Measurements from ENCODE around the gene IRF7.
A peak's percentile ranks its signal among the peaks of the same experiment; 100 is the strongest.

The IRF7 gene

DNA sequence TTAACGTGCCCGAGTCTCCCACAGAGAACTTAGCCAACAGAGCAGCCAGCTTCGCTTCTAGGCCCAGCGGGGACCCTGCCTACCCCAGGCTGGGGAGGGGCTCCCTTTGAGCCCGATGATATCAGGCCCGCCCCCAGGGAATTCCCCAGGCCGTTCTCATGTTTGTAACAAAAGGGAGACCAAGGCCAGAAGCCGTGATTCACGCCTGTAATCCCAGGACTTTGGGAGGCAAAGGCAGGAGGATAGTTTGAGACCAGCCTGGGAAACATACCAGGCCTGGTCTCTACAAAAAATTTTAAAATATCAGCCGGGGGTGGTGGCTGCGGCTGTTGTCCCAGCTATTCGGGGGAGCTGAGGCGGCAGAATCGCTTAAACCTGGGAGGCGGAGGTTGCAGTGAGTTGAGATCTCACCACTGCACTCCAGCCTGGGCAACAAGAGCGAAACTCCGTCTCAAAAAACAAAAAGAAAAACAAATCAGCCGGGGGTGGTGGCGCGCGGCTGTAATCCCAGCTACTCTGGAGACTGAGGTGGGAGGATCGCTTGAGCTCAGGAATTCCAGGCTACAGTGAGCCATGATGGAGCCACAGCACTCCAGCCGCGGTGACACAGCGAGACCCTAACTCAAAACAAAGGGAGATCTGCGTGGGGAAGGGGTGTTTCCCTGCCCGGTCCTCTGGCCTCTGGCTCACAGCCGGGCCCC is 23.0 kb upstream of the IRF7 start:
- H3K36me3 ChIP-seq (ENCODE audit: insufficient read depth, low read depth, low read length), result no peaks in the 10 kb centered on the region
- H3K27ac ChIP-seq (ENCODE audit: low read length), result no peak overlapping the region
- peak overlapping the region; percentile 62 for H3K4me3 ChIP-seq (ENCODE audit: low read length)
- H3K9ac ChIP-seq (ENCODE audit: low read depth, low read length), result peak overlapping the region; percentile 12; the same call in 1 of the 2 replicates
- peaks cover 70% of the 10 kb centered on the region for H3K27me3 ChIP-seq (ENCODE audit: insufficient read depth, low read length)
- peaks cover 4% of the 10 kb centered on the region; the same call in 1 of the 2 replicates for H3K4me1 ChIP-seq (ENCODE audit: insufficient read depth, low read length)
- no peaks in the 10 kb centered on the region for H3K9me3 ChIP-seq (ENCODE audit: insufficient read depth, low read depth, low read length)

- no peaks in the 10 kb centered on the region for H3K9me3 ChIP-seq (ENCODE audit: insufficient read depth, low read depth, low read length)
- H3K27ac ChIP-seq (ENCODE audit: low read length), result no peak overlapping the region
- H3K27me3 ChIP-seq (ENCODE audit: insufficient read depth, low read length), result peaks cover 70% of the 10 kb centered on the region
- H3K9ac ChIP-seq (ENCODE audit: low read depth, low read length), result peak overlapping the region; percentile 25; the same call in 1 of the 2 replicates
- peak overlapping the region; percentile 62 for H3K4me3 ChIP-seq (ENCODE audit: low read length)
- H3K4me1 ChIP-seq (ENCODE audit: insufficient read depth, low read length), result peaks cover 4% of the 10 kb centered on the region; the same call in 1 of the 2 replicates
- H3K36me3 ChIP-seq (ENCODE audit: insufficient read depth, low read depth, low read length), result no peaks in the 10 kb centered on the region
Measured at GRCh38 chr11:637593-638521, 22.1 kb upstream of the IRF7 start.

DNA sequence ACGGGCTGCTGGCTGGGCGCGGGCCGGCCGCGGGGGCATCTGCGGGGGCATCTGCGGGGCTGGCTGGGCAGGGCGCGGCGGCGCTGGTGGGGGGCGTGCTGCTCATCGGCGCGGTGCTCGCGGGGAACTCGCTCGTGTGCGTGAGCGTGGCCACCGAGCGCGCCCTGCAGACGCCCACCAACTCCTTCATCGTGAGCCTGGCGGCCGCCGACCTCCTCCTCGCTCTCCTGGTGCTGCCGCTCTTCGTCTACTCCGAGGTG is 21.5 kb upstream of the IRF7 start:
- no peak overlapping the region for H3K27ac ChIP-seq (ENCODE audit: low read length)
- no peak overlapping the region for H3K9ac ChIP-seq (ENCODE audit: low read depth, low read length)
- peaks cover 70% of the 10 kb centered on the region for H3K27me3 ChIP-seq (ENCODE audit: insufficient read depth, low read length)
- H3K9me3 ChIP-seq (ENCODE audit: insufficient read depth, low read depth, low read length), result no peaks in the 10 kb centered on the region
- peak overlapping the region; percentile 62; the same call in 1 of the 2 replicates for H3K4me3 ChIP-seq (ENCODE audit: low read length)
- H3K4me1 ChIP-seq (ENCODE audit: insufficient read depth, low read length), result peaks cover 4% of the 10 kb centered on the region; the same call in 1 of the 2 replicates
- H3K36me3 ChIP-seq (ENCODE audit: insufficient read depth, low read depth, low read length), result no peaks in the 10 kb centered on the region

DNA sequence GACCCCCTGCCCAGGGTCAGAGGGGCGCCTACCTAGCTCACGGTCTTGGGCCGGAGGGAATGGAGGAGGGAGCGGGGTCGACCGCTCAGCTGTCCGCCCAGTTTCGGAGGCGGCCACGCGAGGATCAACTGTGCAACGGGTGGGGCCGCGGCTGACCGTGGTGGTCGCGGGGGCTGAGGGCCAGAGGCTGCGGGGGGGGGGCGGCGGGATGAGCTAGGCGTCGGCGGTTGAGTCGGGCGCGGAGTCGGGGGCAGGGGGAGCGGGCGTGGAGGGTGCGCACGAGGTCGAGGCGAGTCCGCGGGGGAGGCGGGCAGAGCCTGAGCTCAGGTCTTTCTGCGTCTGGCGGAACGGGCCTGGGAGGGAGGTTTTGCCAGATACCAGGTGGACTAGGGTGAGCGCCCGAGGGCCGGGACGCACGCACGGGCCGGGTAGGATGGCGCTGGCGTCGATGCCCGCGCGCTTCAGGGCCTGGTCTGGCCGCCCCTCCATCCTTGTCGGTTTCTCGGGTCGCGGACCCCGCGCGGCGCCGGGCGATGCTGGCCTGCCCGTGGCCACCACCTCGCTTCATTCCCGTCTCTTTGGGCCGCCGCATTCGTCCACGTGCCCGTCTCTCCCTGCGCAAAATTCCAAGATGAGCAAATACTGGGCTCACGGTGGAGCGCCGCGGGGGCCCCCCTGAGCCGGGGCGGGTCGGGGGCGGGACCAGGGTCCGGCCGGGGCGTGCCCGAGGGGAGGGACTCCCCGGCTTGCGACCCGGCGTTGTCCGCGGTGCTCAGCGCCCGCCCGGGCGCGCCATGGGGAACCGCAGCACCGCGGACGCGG is 21.0 kb upstream of the IRF7 start, which contains the start of gene DRD4:
Gene DRD4, plus strand, starts transcription at position 759 of the 822 bp plus-strand sequence. Its CDS starts 36 bp downstream, at position 795.
- peaks cover 4% of the 10 kb centered on the region; the same call in 1 of the 2 replicates for H3K4me1 ChIP-seq (ENCODE audit: insufficient read depth, low read length)
- peaks cover 70% of the 10 kb centered on the region for H3K27me3 ChIP-seq (ENCODE audit: insufficient read depth, low read length)
- no peaks in the 10 kb centered on the region for H3K9me3 ChIP-seq (ENCODE audit: insufficient read depth, low read depth, low read length)
- no peak within 1 kb of the TSS for H3K27ac ChIP-seq (ENCODE audit: low read length)
- peak within 1 kb of the TSS; percentile 62 for H3K4me3 ChIP-seq (ENCODE audit: low read length)
- H3K9ac ChIP-seq (ENCODE audit: low read depth, low read length), result peak within 1 kb of the TSS; percentile 25; the same call in 1 of the 2 replicates
- no peaks in the 10 kb centered on the region for H3K36me3 ChIP-seq (ENCODE audit: insufficient read depth, low read depth, low read length)

DNA sequence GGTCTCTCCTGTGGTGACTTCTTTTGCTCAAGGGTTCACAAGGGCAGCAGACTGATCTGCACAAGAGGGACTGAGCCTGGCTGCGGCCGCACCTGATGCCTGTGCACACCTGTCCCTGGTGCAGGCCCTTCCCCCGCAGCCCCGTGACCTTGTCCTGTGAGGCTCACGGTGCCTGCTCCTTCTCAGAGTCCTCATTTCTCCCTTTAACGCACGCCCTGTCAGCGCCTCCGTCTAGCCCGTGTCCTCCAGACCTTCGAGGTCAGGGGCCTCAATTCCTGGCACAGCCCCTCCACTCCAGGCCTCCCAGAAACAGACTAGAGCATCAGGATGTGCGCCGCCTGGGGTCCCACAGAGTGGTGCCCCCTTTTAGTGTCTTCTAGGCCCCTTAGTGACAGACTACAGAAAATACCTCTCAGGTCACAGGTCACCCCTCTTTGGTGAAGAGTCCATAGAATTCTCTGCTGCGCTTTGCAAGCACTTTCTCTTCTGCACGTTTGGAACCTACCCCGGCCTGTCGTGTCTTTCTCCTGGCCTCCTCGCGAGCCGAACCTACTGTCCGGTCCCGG is 20.3 kb upstream of the IRF7 start:
- Histone ChIP-seq H3K36me3 (ENCODE audit: insufficient read depth, low read depth, low read length) (no peaks in the 10 kb centered on the region), H3K9me3 (ENCODE audit: insufficient read depth, low read depth, low read length) (no peaks in the 10 kb centered on the region), H3K27ac (ENCODE audit: low read length) (no peak overlapping the region), H3K4me1 (ENCODE audit: insufficient read depth, low read length) (peaks cover 4% of the 10 kb centered on the region; the same call in 1 of the 2 replicates), H3K4me3 (ENCODE audit: low read length) (no peak overlapping the region), H3K27me3 (ENCODE audit: insufficient read depth, low read length) (peaks cover 64% of the 10 kb centered on the region), H3K9ac (ENCODE audit: low read depth, low read length) (no peak overlapping the region)

- no peaks in the 10 kb centered on the region for H3K36me3 ChIP-seq (ENCODE audit: insufficient read depth, low read depth, low read length)
- H3K9ac ChIP-seq (ENCODE audit: low read depth, low read length), result no peak overlapping the region
- H3K27me3 ChIP-seq (ENCODE audit: insufficient read depth, low read length), result peaks cover 48% of the 10 kb centered on the region
- no peak overlapping the region for H3K4me3 ChIP-seq (ENCODE audit: low read length)
- H3K9me3 ChIP-seq (ENCODE audit: insufficient read depth, low read depth, low read length), result no peaks in the 10 kb centered on the region
- H3K4me1 ChIP-seq (ENCODE audit: insufficient read depth, low read length), result no peaks in the 10 kb centered on the region
- H3K27ac ChIP-seq (ENCODE audit: low read length), result no peak overlapping the region
Measured at GRCh38 chr11:630871-631270, 15.1 kb upstream of the IRF7 start.

DNA sequence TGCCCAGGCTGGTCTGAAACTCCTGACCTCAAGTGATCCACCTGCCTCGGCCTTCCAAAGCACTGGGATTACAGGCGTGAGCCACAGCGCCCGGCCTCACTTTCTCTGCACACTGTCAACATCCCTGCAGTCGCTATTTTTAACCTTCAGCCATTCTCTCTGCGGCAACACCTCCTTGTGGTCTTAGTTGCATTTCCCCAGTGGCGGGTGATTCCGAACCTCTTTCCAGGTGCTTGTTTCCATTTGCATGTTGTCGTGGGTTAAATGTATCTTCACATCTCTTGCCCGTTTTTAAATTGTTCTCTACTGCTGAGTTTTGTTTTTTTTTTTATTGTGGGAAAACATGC is 13.5 kb upstream of the IRF7 start:
- Histone ChIP-seq H3K4me1 (ENCODE audit: insufficient read depth, low read length) (no peaks in the 10 kb centered on the region), H3K36me3 (ENCODE audit: insufficient read depth, low read depth, low read length) (no peaks in the 10 kb centered on the region), H3K27me3 (ENCODE audit: insufficient read depth, low read length) (peaks cover 41% of the 10 kb centered on the region), H3K4me3 (ENCODE audit: low read length) (no peak overlapping the region), H3K27ac (ENCODE audit: low read length) (no peak overlapping the region), H3K9ac (ENCODE audit: low read depth, low read length) (no peak overlapping the region), H3K9me3 (ENCODE audit: insufficient read depth, low read depth, low read length) (no peaks in the 10 kb centered on the region)

DNA sequence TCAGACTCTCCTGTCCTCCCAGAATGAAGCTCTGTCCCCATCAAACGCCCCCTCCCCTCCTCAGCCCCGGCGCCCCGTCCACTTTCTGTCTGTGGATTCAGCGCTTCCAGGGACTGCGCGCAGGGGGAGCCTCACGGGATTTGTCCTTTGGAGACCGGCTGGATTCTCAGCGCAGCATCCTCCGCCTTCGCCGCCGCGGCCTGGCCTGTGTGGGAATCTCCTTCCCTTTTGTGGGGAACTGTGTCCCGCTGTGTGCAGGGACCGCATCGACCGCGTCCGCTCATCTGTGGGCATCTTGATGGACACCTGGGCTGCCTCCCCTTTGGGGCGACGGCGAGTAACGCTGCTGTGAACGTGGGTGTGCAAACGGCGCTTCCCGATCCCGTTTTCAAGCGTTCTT is 12.3 kb upstream of the IRF7 start:
- Histone ChIP-seq H3K36me3 (ENCODE audit: insufficient read depth, low read depth, low read length) (no peaks in the 10 kb centered on the region), H3K27ac (ENCODE audit: low read length) (no peak overlapping the region), H3K9me3 (ENCODE audit: insufficient read depth, low read depth, low read length) (no peaks in the 10 kb centered on the region), H3K4me3 (ENCODE audit: low read length) (no peak overlapping the region), H3K4me1 (ENCODE audit: insufficient read depth, low read length) (no peaks in the 10 kb centered on the region), H3K27me3 (ENCODE audit: insufficient read depth, low read length) (peaks cover 41% of the 10 kb centered on the region), H3K9ac (ENCODE audit: low read depth, low read length) (no peak overlapping the region)

DNA sequence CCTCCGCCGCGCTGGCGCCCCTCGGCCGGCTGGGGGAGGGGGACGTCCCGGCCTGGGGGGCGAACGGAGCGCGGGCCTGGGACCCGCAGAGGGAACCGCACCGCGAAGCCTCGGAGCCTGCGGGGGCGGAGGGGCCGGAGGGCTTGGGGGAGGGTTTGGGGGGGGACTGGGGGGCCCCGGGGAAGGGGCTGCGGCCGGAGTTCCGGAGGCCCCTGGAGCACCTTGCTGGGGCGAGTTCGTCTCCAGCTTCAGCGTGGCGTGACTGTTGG is 11.5 kb upstream of the IRF7 start:
- H3K27me3 ChIP-seq (ENCODE audit: insufficient read depth, low read length), result peaks cover 41% of the 10 kb centered on the region
- H3K4me3 ChIP-seq (ENCODE audit: low read length), result no peak overlapping the region
- H3K27ac ChIP-seq (ENCODE audit: low read length), result no peak overlapping the region
- H3K9me3 ChIP-seq (ENCODE audit: insufficient read depth, low read depth, low read length), result no peaks in the 10 kb centered on the region
- H3K4me1 ChIP-seq (ENCODE audit: insufficient read depth, low read length), result no peaks in the 10 kb centered on the region
- H3K9ac ChIP-seq (ENCODE audit: low read depth, low read length), result no peak overlapping the region
- H3K36me3 ChIP-seq (ENCODE audit: insufficient read depth, low read depth, low read length), result no peaks in the 10 kb centered on the region

DNA sequence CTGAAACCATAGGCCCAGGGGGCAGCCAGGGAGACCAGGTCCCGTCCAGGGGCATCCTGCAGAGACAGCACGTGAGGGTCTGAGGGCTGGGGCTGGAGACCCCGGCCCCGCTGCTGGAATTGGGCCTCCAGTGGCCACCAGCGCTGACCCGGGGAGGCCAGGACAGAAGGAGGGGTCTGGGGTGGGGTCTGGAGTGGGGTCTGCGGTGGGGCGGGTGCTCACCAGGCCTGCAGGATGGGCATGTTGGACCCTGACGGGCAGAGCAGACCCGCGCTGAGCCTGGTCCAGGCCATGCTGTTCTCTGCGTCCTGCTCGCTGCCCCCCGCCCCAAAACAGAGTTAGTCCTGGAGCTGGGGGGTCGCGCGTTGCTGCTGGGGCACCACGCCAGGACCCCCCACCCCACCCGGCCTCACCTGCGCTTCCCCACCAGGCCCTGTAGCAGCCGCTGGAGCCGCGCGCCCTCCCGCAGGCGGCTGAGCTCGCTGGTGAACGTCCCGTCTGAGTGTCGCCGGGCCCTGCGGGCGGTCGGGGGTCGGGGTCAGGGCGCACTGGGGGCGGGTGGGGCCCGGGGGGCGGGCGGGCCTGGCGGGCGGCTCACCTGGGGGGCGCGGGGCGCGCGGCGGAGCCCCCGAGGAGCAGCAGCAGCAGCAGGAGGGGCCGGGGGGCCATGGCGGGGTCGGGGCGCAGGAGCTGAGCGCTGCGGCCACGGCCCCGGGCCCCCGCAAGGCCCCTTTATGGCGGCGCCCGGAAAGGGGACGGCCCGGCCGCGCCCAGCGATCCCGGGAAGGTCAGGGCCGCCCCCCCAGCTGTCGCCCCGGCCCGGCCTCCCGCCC is 10.9 kb upstream of the IRF7 start, which contains the start of gene SCT:
Gene SCT, minus strand, starts transcription at position 707 of the 833 bp plus-strand sequence. Its CDS starts 38 bp downstream, at position 669.
- Histone ChIP-seq H3K36me3 (ENCODE audit: insufficient read depth, low read depth, low read length) (no peaks in the 10 kb centered on the region), H3K9me3 (ENCODE audit: insufficient read depth, low read depth, low read length) (no peaks in the 10 kb centered on the region), H3K27ac (ENCODE audit: low read length) (no peak within 1 kb of the TSS), H3K9ac (ENCODE audit: low read depth, low read length) (no peak within 1 kb of the TSS), H3K4me1 (ENCODE audit: insufficient read depth, low read length) (no peaks in the 10 kb centered on the region), H3K27me3 (ENCODE audit: insufficient read depth, low read length) (peaks cover 41% of the 10 kb centered on the region), H3K4me3 (ENCODE audit: low read length) (no peak within 1 kb of the TSS)
